ENCODE data around the gene FAM124A. TPM values are rescaled to one million over a fixed set of nuclear protein-coding genes. Genes with fewer than 3 reads are reported as not detected.

The FAM124A gene
- total and polyA plus RNA-seq, 10 of the 15 experiments (the other 5 are each of a cell fraction or from before 2014, with no cell fraction given), result not detected

- TF ChIP-seq EGR1 (IDR thresholded peaks at IDR 0.05; ENCODE audit: borderline replicate concordance in 1 of 2, low read depth in 2 of 2, low read length in 2 of 2), result no peak
- TF ChIP-seq IKZF2 (IDR thresholded peaks at IDR 0.05), result no peak
- no peak for TF ChIP-seq ZNF217 (IDR thresholded peaks at IDR 0.05)
- TF ChIP-seq SPI1 (IDR thresholded peaks at IDR 0.05; ENCODE audit: borderline replicate concordance, insufficient read depth, low read depth, low read length), result no peak
- Histone ChIP-seq H4K20me1 (ENCODE audit: control insufficient read depth, insufficient read depth) (no peaks in the 10 kb centered on the region), H2AFZ (ENCODE audit: control insufficient read depth, low read depth, low read length) (no peak overlapping the region), H3K36me3 (ENCODE audit: control insufficient read depth in 2 of 2, insufficient read depth in 2 of 2, low read length in 1 of 2) (no peaks in the 10 kb centered on the region), H3K4me2 (ENCODE audit: control insufficient read depth, insufficient read depth) (no peak overlapping the region), H3K27me3 (replicated peaks in 1 of 2; ENCODE audit: control insufficient read depth in 2 of 2, insufficient read depth in 2 of 2, low read length in 1 of 2) (no peaks in the 10 kb centered on the region), H3K4me1 (ENCODE audit: control insufficient read depth, insufficient read depth, low read length) (no peaks in the 10 kb centered on the region), H3K4me3 (no peak overlapping the region), H3K27ac (ENCODE audit: control insufficient read depth, insufficient read depth) (no peak overlapping the region), H3K9me3 (replicated peaks; ENCODE audit: control insufficient read depth, insufficient read depth, low read length) (no peaks in the 10 kb centered on the region), H3K79me2 (ENCODE audit: control insufficient read depth, insufficient read depth, low read length) (no peaks in the 10 kb centered on the region), H3K9ac (ENCODE audit: control insufficient read depth, insufficient read depth, low read length) (no peak overlapping the region)
- WGBS (ENCODE audit: insufficient coverage, insufficient replicate concordance, low lambda C conversion rate, missing lambda C conversion rate), result 35% methylated on average over 22 of the region's 27 CpGs
- in situ Hi-C loops (cut with MboI) (no loop called here), intact Hi-C loops (cut with micrococcal nuclease; ENCODE audit: unreplicated experiment) (no loop called here)
- ChIA-PET POLR2A (no interaction called here), RAD21 (ENCODE audit: unreplicated experiment) (no interaction called here), SMC1A (ENCODE audit: uncharacterized antibody, unreplicated experiment) (no interaction called here), CTCF (no interaction called here)
- no peak for DNase-seq (ENCODE audit: low read depth, low spot score)
- ATAC-seq, result no peak
- no peak for FAIRE-seq
- no TSS peak for BruUV-seq (replicated peaks)
These were observed 36.7 kb downstream of the FAM124A start for GRCh38 chr13:51258612-51259548.

DNA sequence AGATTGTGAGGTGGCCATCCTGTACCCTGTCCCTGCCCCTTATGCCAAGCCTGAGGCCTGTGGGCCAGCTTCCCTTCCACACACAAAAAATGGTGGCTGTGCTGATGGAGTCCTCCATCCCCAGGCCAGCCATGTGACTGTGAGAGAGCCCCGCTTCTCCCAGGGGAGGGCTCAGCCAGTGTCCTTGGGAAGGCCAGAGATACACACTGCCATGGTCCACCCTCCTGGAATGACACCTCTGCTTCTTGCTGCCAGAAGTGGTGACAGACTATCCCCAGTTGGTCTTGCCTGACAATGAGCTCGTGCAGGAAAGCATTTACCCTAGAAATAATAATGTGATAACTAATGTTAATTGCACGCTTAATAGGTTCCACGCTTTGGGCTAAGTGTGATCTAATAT lies 38.0 kb downstream of the FAM124A start:
- WGBS (ENCODE audit: insufficient coverage, insufficient replicate concordance, low lambda C conversion rate, missing lambda C conversion rate), result 75% methylated on average over 4 of the region's 4 CpGs
- ATAC-seq, result no peak
- ChIA-PET POLR2A (no interaction called here), RAD21 (ENCODE audit: unreplicated experiment) (no interaction called here), CTCF (interaction anchor here (0.6 to 1.7 kb wide), 3 partner anchors 24 to 537 kb away, joined by 3 to 5 read pairs (median 3); no protein-coding TSS in a partner anchor), SMC1A (ENCODE audit: uncharacterized antibody, unreplicated experiment) (interaction anchor here (0.6 kb wide), 1 partner anchor 137 kb away, joined by 3 read pairs; no protein-coding TSS in a partner anchor)
- BruUV-seq (replicated peaks), result no TSS peak
- Histone ChIP-seq H3K4me3 (no peak overlapping the region), H3K79me2 (ENCODE audit: control insufficient read depth, insufficient read depth, low read length) (no peaks in the 10 kb centered on the region), H3K9ac (ENCODE audit: control insufficient read depth, insufficient read depth, low read length) (no peak overlapping the region), H3K27me3 (replicated peaks in 1 of 2; ENCODE audit: control insufficient read depth in 2 of 2, insufficient read depth in 2 of 2, low read length in 1 of 2) (0 out of 4 replicates have a peak, but pooled peaks cover 0 to 3% of the 10 kb centered on the region in 2 experiments), H2AFZ (ENCODE audit: control insufficient read depth, low read depth, low read length) (no peak overlapping the region), H3K4me2 (ENCODE audit: control insufficient read depth, insufficient read depth) (no peak overlapping the region), H3K4me1 (ENCODE audit: control insufficient read depth, insufficient read depth, low read length) (no peaks in the 10 kb centered on the region), H3K9me3 (replicated peaks; ENCODE audit: control insufficient read depth, insufficient read depth, low read length) (no peaks in the 10 kb centered on the region), H3K27ac (ENCODE audit: control insufficient read depth, insufficient read depth) (no peak overlapping the region), H4K20me1 (ENCODE audit: control insufficient read depth, insufficient read depth) (no peaks in the 10 kb centered on the region), H3K36me3 (ENCODE audit: control insufficient read depth in 2 of 2, insufficient read depth in 2 of 2, low read length in 1 of 2) (no peaks in the 10 kb centered on the region)
- DNase-seq (ENCODE audit: low read depth, low spot score), result no peak
- in situ Hi-C loops (cut with MboI) (no loop called here), intact Hi-C loops (cut with micrococcal nuclease; ENCODE audit: unreplicated experiment) (no loop called here)
- FAIRE-seq, result no peak
- TF ChIP-seq, protein P1, sequence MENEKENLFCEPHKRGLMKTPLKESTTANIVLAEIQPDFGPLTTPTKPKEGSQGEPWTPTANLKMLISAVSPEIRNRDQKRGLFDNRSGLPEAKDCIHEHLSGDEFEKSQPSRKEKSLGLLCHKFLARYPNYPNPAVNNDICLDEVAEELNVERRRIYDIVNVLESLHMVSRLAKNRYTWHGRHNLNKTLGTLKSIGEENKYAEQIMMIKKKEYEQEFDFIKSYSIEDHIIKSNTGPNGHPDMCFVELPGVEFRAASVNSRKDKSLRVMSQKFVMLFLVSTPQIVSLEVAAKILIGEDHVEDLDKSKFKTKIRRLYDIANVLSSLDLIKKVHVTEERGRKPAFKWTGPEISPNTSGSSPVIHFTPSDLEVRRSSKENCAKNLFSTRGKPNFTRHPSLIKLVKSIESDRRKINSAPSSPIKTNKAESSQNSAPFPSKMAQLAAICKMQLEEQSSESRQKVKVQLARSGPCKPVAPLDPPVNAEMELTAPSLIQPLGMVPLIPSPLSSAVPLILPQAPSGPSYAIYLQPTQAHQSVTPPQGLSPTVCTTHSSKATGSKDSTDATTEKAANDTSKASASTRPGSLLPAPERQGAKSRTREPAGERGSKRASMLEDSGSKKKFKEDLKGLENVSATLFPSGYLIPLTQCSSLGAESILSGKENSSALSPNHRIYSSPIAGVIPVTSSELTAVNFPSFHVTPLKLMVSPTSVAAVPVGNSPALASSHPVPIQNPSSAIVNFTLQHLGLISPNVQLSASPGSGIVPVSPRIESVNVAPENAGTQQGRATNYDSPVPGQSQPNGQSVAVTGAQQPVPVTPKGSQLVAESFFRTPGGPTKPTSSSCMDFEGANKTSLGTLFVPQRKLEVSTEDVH (IDR thresholded peaks at IDR 0.05; ENCODE audit: low read depth, partially characterized antibody), result no peak
- TF ChIP-seq PBX3 (IDR thresholded peaks at IDR 0.05; ENCODE audit: insufficient replicate concordance, low read depth, low read length), result no peak
- TF ChIP-seq MYC (IDR thresholded peaks at IDR 0.05; ENCODE audit: insufficient read depth, insufficient read length, insufficient replicate concordance, low read length, severe bottlenecking), result no peak
- TF ChIP-seq KAT2A (conservative IDR thresholded peaks at IDR 0.05; ENCODE audit: control insufficient read depth, low read depth, low read length), result no peak
- no peak for TF ChIP-seq LARP7 (IDR thresholded peaks at IDR 0.05)
- no peak for TF ChIP-seq MTA2 (IDR thresholded peaks at IDR 0.05; ENCODE audit: low read depth)
- no peak for TF ChIP-seq RAD51 (IDR thresholded peaks at IDR 0.05)

Measured in GM12878 (cell line).